H9 (cell line): Measurements from ENCODE around the gene CELA2A. TPM values are rescaled to one million over a fixed set of nuclear protein-coding genes. Genes with fewer than 3 reads are reported as not detected.

Source experiments
- DNase-seq: peaks from one replicate; pipeline ENCODE4 v3.0.0-alpha.2; 2017
- H2AFZ ChIP-seq: one replicate; pipeline ENCODE4 v1.6.1; 2013; ENCODE audit warnings: mild to moderate bottlenecking, low read length, control low read depth, moderate library complexity
- H2AK5ac ChIP-seq: 2 replicates; pipeline ENCODE4 v1.6.1; 2013; ENCODE audit warnings: low read length, control low read depth, mixed read lengths; ENCODE audit not compliant: insufficient read length
- H2BK120ac ChIP-seq: one replicate; pipeline ENCODE4 v1.6.1; 2013; ENCODE audit warnings: low read depth, mild to moderate bottlenecking, low read length, control low read depth, inconsistent platforms; ENCODE audit not compliant: poor library complexity, severe bottlenecking
- H2BK12ac ChIP-seq: 2 replicates; pipeline ENCODE4 v1.6.1; 2013; ENCODE audit warnings: low read length, control low read depth, mixed read lengths, low read depth; ENCODE audit not compliant: insufficient read length
- H2BK15ac ChIP-seq: 2 replicates; pipeline ENCODE4 v1.6.1; 2013; ENCODE audit warnings: low read depth, low read length, control low read depth
- H2BK20ac ChIP-seq: one replicate; pipeline ENCODE4 v1.6.1; 2013; ENCODE audit warnings: low read depth, mild to moderate bottlenecking, low read length, control low read depth, inconsistent platforms; ENCODE audit not compliant: poor library complexity, severe bottlenecking
- H2BK5ac ChIP-seq: 2 replicates; pipeline ENCODE4 v1.6.1; 2013; ENCODE audit warnings: low read length, control low read depth, mixed read lengths; ENCODE audit not compliant: insufficient read length
- H3K14ac ChIP-seq: 2 replicates; pipeline ENCODE4 v1.6.1; 2013; ENCODE audit warnings: low read length, control low read depth; ENCODE audit not compliant: insufficient read depth
- H3K18ac ChIP-seq: 2 replicates; pipeline ENCODE4 v1.6.1; 2013; ENCODE audit warnings: low read depth, mild to moderate bottlenecking, mixed read lengths, low read length, control low read depth; ENCODE audit not compliant: insufficient read length
- H3K23ac ChIP-seq: 2 replicates; pipeline ENCODE4 v1.6.1; 2013; ENCODE audit warnings: low read length, control low read depth, mixed read lengths, low read depth; ENCODE audit not compliant: insufficient read length
- H3K23me2 ChIP-seq: 2 replicates; pipeline ENCODE4 v1.6.1; 2013; ENCODE audit warnings: low read depth, mild to moderate bottlenecking, mixed read lengths, low read length, control low read depth; ENCODE audit not compliant: insufficient read length, poor library complexity, severe bottlenecking
- H3K27ac ChIP-seq: 2 replicates; pipeline ENCODE4 v1.5.1; 2013; ENCODE audit warnings: low read length, control low read depth, mixed read lengths, low read depth; ENCODE audit not compliant: insufficient read length
- H3K27me3 ChIP-seq: 2 replicates; pipeline ENCODE4 v1.6.1; 2013; ENCODE audit warnings: low read length, control low read depth, inconsistent platforms; ENCODE audit not compliant: insufficient read depth
- H3K4ac ChIP-seq: 2 replicates; pipeline ENCODE4 v1.6.1; 2013; ENCODE audit warnings: low read depth, mild to moderate bottlenecking, control low read depth, inconsistent platforms, low read length, moderate library complexity
- H3K4me1 ChIP-seq: 2 replicates; pipeline ENCODE4 v1.6.1; 2013; ENCODE audit warnings: low read length, control low read depth, inconsistent platforms; ENCODE audit not compliant: insufficient read depth
- H3K4me2 ChIP-seq: 2 replicates; pipeline ENCODE4 v1.6.1; 2013; ENCODE audit warnings: low read length, control low read depth, mixed read lengths; ENCODE audit not compliant: insufficient read length, insufficient read depth
- H3K56ac ChIP-seq: 2 replicates; pipeline ENCODE4 v1.6.1; 2013; ENCODE audit warnings: low read depth, mild to moderate bottlenecking, mixed read lengths, low read length, control low read depth; ENCODE audit not compliant: insufficient read length
- H3K79me1 ChIP-seq: 2 replicates; pipeline ENCODE4 v1.6.1; 2013; ENCODE audit warnings: low read depth, mild to moderate bottlenecking, moderate library complexity, low read length, control low read depth, inconsistent platforms; ENCODE audit not compliant: insufficient read depth, poor library complexity, severe bottlenecking
- H3K79me2 ChIP-seq: 2 replicates; pipeline ENCODE4 v1.6.1; 2013; ENCODE audit warnings: low read length, control low read depth, inconsistent platforms; ENCODE audit not compliant: insufficient read depth
- H3K9ac ChIP-seq: 2 replicates; pipeline ENCODE4 v1.6.1; 2013; ENCODE audit warnings: low read length, control low read depth, mixed read lengths; ENCODE audit not compliant: insufficient read length; ENCODE audit errors: extremely low read depth
- H3K9me3 ChIP-seq: one replicate; pipeline ENCODE4 v1.6.1; 2013; ENCODE audit warnings: low read depth, low read length, inconsistent platforms; ENCODE audit not compliant: control insufficient read depth
- H3T11ph ChIP-seq: one replicate; pipeline ENCODE4 v1.6.1; 2013; ENCODE audit warnings: mild to moderate bottlenecking, low read length, control low read depth, inconsistent platforms
- H4K20me1 ChIP-seq: one replicate; pipeline ENCODE4 v1.6.1; 2013; ENCODE audit not compliant: control insufficient read depth, insufficient read length, insufficient read depth
- H4K5ac ChIP-seq: 2 replicates; pipeline ENCODE4 v1.6.1; 2013; ENCODE audit warnings: low read depth, mild to moderate bottlenecking, mixed read lengths, low read length, control low read depth; ENCODE audit not compliant: insufficient read length
- H4K8ac ChIP-seq: replicated peaks from 2 replicates; pipeline ENCODE4 v1.6.1; 2013; ENCODE audit warnings: low read length, control low read depth, mixed read lengths, low read depth; ENCODE audit not compliant: insufficient read length
- H4K91ac ChIP-seq: 2 replicates; pipeline ENCODE4 v1.6.1; 2013; ENCODE audit warnings: low read depth, mild to moderate bottlenecking, moderate library complexity, mixed read lengths, low read length, control low read depth; ENCODE audit not compliant: insufficient read length
- H3K27ac Mint-ChIP-seq, 3 experiments: 2 replicates in 2 of 3; 3 replicates in 1 of 3; pipeline ENCODE4 v1.8.0; 2020 to 2021; ENCODE audit warnings: mixed read lengths in 3 of 3, mild to moderate bottlenecking in 1 of 3, moderate library complexity in 1 of 3
- H3K27me3 Mint-ChIP-seq: 2 replicates; pipeline ENCODE4 v1.8.0; 2021; ENCODE audit warnings: low read depth, mild to moderate bottlenecking, moderate library complexity, mixed read lengths
- H3K36me3 Mint-ChIP-seq, 3 experiments: 2 replicates in 2 of 3; 3 replicates in 1 of 3; pipeline ENCODE4 v1.8.0; 2020 to 2021; ENCODE audit warnings: low read depth in 3 of 3, mixed read lengths in 3 of 3; ENCODE audit not compliant: insufficient read depth in 1 of 3
- H3K4me1 Mint-ChIP-seq, 2 experiments: 2 replicates each; pipeline ENCODE4 v1.8.0; 2020; ENCODE audit warnings: mixed read lengths in 2 of 2
- H3K4me3 Mint-ChIP-seq, 2 experiments: 2 replicates in 1 of 2; 3 replicates in 1 of 2; pipeline ENCODE4 v1.8.0; 2020 to 2021; ENCODE audit warnings: mild to moderate bottlenecking in 2 of 2, mixed read lengths in 2 of 2, moderate library complexity in 1 of 2
- H3K9me3 Mint-ChIP-seq, 2 experiments: 2 replicates in 1 of 2; 3 replicates in 1 of 2; pipeline ENCODE4 v1.8.0; 2020; ENCODE audit warnings: mild to moderate bottlenecking in 2 of 2, mixed read lengths in 2 of 2, moderate library complexity in 1 of 2
- WGBS: extraction: QIAGEN DNeasy Blood & Tissue Kit; methylation state at CpG from one replicate; pipeline ENCODE4 v1.1.7; 2013; ENCODE audit warnings: missing lambda C conversion rate, low lambda C conversion rate, mixed read lengths; ENCODE audit not compliant: insufficient read length; ENCODE audit errors: extremely low coverage; 5-methylcytosine and 5-hydroxymethylcytosine counted together
- total RNA-seq: library from RNA; stranded (reverse); gene quantifications from 2 replicates; pipeline ENCODE4 v1.2.1, GENCODE V29; 2021
- TF ChIP-seq, protein P1 (sequence below): fragments of 200-600 bp; sonication (generic); conservative IDR thresholded peaks from 3 replicates; pipeline ENCODE4 v1.8.0; 2021; ENCODE audit warnings: antibody characterized with exemption, mild to moderate bottlenecking

The CELA2A gene
- total RNA-seq, 1 experiment from 2014 or later = not detected

DNA sequence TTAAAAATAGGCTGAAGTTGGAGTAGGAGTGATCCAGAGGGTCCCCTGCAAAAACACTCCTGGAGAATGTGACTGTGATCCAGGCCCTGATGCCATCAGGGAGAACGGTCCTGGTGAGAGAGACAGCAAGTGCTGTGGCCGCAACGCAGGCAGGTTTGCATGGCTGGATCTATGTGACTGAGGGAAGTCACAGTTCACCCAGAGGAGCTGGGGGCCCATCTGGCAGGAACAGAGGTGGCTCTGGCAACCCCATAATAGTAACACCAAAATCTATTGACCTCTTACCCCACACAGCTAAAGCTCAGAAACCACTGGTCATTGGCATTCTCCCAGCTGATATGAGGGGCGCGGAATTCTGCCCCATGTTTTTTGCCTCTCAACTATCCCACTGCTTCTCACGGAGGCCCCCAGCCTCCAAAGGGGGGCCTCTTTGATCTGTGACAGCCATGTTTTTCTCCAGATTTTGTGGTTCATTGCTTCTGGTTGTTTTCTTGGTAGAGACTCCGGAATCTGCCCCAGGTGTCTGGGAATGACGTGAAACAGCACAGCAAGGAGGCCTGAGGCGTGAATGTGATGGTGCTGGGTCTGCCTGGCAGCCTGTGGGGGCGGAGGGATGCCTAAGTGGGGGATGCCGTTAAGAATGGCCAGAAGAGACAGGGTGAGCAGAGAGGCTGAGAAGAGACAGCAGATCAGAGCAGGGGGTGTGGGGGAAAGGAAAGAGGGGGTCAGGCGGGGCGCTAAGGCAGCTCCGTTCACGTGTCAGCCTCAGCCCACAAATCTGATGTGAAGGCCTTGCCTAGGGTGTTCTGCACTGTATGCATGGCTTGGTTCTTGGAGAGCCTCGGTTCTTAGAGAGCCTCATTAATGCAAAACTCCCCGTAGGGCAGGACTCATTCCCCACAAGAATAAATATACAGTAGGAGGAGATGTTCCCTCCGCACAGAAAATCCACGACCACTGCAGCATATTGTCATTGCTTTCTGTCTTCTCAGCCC is 43.9 kb downstream of the CELA2A start:
- no peak overlapping the region; a peak in 1 of 5 replicates for H3K4me3 Mint-ChIP-seq
- H3K27ac Mint-ChIP-seq = peak overlapping the region in 1 of 3 experiments; percentile 49; a peak in 1 of 7 replicates

More for the DNA sequence above, 43.9 kb downstream of the CELA2A start:
- no peaks in the 10 kb centered on the region for H3K9me3 ChIP-seq
- no peak overlapping the region for H2AFZ ChIP-seq
- no peaks in the 10 kb centered on the region for H3K27me3 ChIP-seq
- no peak overlapping the region for H3K14ac ChIP-seq
- no peaks in the 10 kb centered on the region for H3K23me2 ChIP-seq
- no CpG with 5 or more reads among the region's 19 CpGs for WGBS
- Mint-ChIP-seq H3K36me3 (peaks cover 4 to 37% (median 5%) of the 10 kb centered on the region in 3 experiments), H3K4me1 (peaks cover 12 to 26% of the 10 kb centered on the region in 2 experiments), H3K27me3 (no peaks in the 10 kb centered on the region), H3K9me3 (peaks cover 3% of the 10 kb centered on the region in 2 experiments; a peak in 3 of 5 replicates)
- H3K27ac ChIP-seq = no peak overlapping the region
- no peak overlapping the region for H2BK20ac ChIP-seq
- H4K8ac ChIP-seq = no peak overlapping the region
- no peaks in the 10 kb centered on the region; the same call in 1 of the 2 replicates for H3K4me1 ChIP-seq
- H3K9ac ChIP-seq = no peak overlapping the region
- no peak overlapping the region for H2BK15ac ChIP-seq
- no peak for DNase-seq
- H2BK5ac ChIP-seq = no peak overlapping the region
- no peak overlapping the region for H3T11ph ChIP-seq
- no peak overlapping the region for H3K18ac ChIP-seq
- TF ChIP-seq, protein P1, sequence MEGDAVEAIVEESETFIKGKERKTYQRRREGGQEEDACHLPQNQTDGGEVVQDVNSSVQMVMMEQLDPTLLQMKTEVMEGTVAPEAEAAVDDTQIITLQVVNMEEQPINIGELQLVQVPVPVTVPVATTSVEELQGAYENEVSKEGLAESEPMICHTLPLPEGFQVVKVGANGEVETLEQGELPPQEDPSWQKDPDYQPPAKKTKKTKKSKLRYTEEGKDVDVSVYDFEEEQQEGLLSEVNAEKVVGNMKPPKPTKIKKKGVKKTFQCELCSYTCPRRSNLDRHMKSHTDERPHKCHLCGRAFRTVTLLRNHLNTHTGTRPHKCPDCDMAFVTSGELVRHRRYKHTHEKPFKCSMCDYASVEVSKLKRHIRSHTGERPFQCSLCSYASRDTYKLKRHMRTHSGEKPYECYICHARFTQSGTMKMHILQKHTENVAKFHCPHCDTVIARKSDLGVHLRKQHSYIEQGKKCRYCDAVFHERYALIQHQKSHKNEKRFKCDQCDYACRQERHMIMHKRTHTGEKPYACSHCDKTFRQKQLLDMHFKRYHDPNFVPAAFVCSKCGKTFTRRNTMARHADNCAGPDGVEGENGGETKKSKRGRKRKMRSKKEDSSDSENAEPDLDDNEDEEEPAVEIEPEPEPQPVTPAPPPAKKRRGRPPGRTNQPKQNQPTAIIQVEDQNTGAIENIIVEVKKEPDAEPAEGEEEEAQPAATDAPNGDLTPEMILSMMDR = no peak
- no peak overlapping the region for H3K4me2 ChIP-seq
- no peaks in the 10 kb centered on the region for H4K20me1 ChIP-seq
- H3K79me2 ChIP-seq = no peaks in the 10 kb centered on the region
- no peak overlapping the region for H3K4ac ChIP-seq
- H4K91ac ChIP-seq = no peak overlapping the region
- H3K23ac ChIP-seq = no peak overlapping the region
- H3K56ac ChIP-seq = no peak overlapping the region
- no peak overlapping the region for H2BK120ac ChIP-seq
- no peak overlapping the region for H2BK12ac ChIP-seq
- no peak overlapping the region for H2AK5ac ChIP-seq
- no peaks in the 10 kb centered on the region for H3K79me1 ChIP-seq
- no peak overlapping the region for H4K5ac ChIP-seq
